ENCODE results near the gene DCPS. TPM values are rescaled to one million over a fixed set of nuclear protein-coding genes. Genes with fewer than 3 reads are reported as not detected.

Gene DCPS
- total RNA-seq, 3 donors from 2014 or later (not counting 1 experiment from before 2014, with no cell fraction given) = 20.1 to 25.8 (median 23.1) TPM

DNA sequence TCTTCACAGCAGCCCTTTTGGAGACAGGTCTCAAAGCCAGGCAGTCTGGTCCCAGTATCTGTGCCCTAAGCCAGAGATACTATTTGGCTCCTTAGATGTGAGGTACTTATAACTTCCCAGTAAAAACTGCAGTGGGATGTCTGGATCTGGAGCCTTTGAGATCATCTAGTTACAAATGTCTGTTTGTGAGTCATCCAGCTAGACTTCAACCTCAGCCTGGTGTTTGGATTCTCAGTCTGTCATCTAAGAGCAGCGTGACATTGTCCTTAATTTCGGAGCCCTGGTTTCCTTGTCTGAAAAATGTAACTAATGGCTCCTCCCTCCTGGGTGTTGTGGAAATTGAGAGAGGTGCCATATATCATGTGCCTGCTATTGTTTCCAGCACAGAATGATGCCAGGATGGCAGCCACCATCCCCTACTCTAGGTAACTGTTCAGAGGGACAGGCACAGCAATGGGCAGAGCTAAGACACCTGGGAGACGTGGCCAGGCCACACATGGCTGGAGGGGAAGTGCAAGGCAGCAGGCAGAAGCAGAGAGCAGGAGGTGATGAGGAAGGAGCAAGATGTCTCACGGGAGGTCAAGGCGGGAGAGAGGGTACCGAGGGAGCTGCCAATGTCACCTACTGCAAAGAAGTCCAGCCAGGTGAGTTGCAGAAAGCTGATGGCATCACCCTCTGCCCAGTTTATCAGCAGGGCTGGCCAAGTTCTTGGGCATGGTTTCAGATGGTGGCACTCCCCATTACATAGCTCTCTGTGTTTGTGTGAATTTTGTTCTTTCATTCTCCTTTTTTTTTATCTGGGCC is 31.0 kb downstream of the DCPS start:
- Histone ChIP-seq H3K9me3 (ENCODE audit: control insufficient read depth, insufficient read depth, low read length) (no peaks in the 10 kb centered on the region), H3K36me3 (ENCODE audit: control insufficient read depth, insufficient read depth, low read length) (peaks cover 14% of the 10 kb centered on the region), H3K4me3 (ENCODE audit: low read length) (no peak overlapping the region), H3K4me1 (ENCODE audit: control insufficient read depth, insufficient read depth, low read length) (peaks cover 72% of the 10 kb centered on the region), H3K27ac (ENCODE audit: low read length) (peak overlapping the region; percentile 72), H3K27me3 (ENCODE audit: control insufficient read depth, insufficient read depth, low read length) (no peaks in the 10 kb centered on the region)
- no peaks in the 10 kb centered on the region for H3K27me3 Mint-ChIP-seq (ENCODE audit: low read depth in 2 of 2)
- no peak for ATAC-seq
- peak overlapping the region; percentile 72 for H3K4me3 Mint-ChIP-seq
- TF ChIP-seq, protein P1, sequence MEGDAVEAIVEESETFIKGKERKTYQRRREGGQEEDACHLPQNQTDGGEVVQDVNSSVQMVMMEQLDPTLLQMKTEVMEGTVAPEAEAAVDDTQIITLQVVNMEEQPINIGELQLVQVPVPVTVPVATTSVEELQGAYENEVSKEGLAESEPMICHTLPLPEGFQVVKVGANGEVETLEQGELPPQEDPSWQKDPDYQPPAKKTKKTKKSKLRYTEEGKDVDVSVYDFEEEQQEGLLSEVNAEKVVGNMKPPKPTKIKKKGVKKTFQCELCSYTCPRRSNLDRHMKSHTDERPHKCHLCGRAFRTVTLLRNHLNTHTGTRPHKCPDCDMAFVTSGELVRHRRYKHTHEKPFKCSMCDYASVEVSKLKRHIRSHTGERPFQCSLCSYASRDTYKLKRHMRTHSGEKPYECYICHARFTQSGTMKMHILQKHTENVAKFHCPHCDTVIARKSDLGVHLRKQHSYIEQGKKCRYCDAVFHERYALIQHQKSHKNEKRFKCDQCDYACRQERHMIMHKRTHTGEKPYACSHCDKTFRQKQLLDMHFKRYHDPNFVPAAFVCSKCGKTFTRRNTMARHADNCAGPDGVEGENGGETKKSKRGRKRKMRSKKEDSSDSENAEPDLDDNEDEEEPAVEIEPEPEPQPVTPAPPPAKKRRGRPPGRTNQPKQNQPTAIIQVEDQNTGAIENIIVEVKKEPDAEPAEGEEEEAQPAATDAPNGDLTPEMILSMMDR (IDR thresholded peaks at IDR 0.05) = no peak
- peaks cover 62 to 77% of the 10 kb centered on the region in 2 donors for H3K4me1 Mint-ChIP-seq
- H3K9me3 Mint-ChIP-seq = no peaks in the 10 kb centered on the region
- H3K36me3 Mint-ChIP-seq = no peaks in the 10 kb centered on the region
- WGBS (ENCODE audit: insufficient coverage) = 83% methylated on average over 6 of the region's 6 CpGs
- H3K27ac Mint-ChIP-seq = peak overlapping the region; percentile 88 to 97
- DNase-seq = no peak
- intact Hi-C loops (cut with micrococcal nuclease) = loop anchor here (5.0 kb wide), 1 partner anchor 823 kb away; no protein-coding TSS in a partner anchor

- H3K4me3 ChIP-seq (ENCODE audit: low read length) = no peak overlapping the region
- peaks cover 14% of the 10 kb centered on the region for H3K36me3 ChIP-seq (ENCODE audit: control insufficient read depth, insufficient read depth, low read length)
- intact Hi-C loops (cut with micrococcal nuclease) = no loop called here
- H3K4me1 ChIP-seq (ENCODE audit: control insufficient read depth, insufficient read depth, low read length) = peaks cover 67% of the 10 kb centered on the region
- DNase-seq (no peak), ATAC-seq (no peak)
- TF ChIP-seq, protein P1 (IDR thresholded peaks at IDR 0.05) = no peak
- no peaks in the 10 kb centered on the region for H3K9me3 Mint-ChIP-seq
- H3K4me3 Mint-ChIP-seq = no peak overlapping the region
- no peaks in the 10 kb centered on the region for H3K9me3 ChIP-seq (ENCODE audit: control insufficient read depth, insufficient read depth, low read length)
- peak overlapping the region; percentile 72 for H3K27ac ChIP-seq (ENCODE audit: low read length)
- no peaks in the 10 kb centered on the region for H3K36me3 Mint-ChIP-seq
- WGBS (ENCODE audit: insufficient coverage) = 96% methylated on average over 4 of the region's 5 CpGs
- no peaks in the 10 kb centered on the region for H3K27me3 ChIP-seq (ENCODE audit: control insufficient read depth, insufficient read depth, low read length)
- peaks cover 56 to 72% of the 10 kb centered on the region in 2 donors for H3K4me1 Mint-ChIP-seq
- no peaks in the 10 kb centered on the region for H3K27me3 Mint-ChIP-seq (ENCODE audit: low read depth in 2 of 2)
- peak overlapping the region; percentile 88 to 97 for H3K27ac Mint-ChIP-seq
Observed at GRCh38 chr11:126335463-126335760, 31.6 kb downstream of the DCPS start.

GRCh38 chr11:126336138-126336541 is 32.3 kb downstream of the DCPS start:
- DNase-seq = peak; percentile 23 to 48
- TF ChIP-seq, protein P1 (IDR thresholded peaks at IDR 0.05) = no peak

More at GRCh38 chr11:126336138-126336541, 32.3 kb downstream of the DCPS start:
- Mint-ChIP-seq H3K4me3 (peak overlapping the region; percentile 72), H3K4me1 (peaks cover 60 to 70% of the 10 kb centered on the region in 2 donors), H3K27ac (peak overlapping the region; percentile 88 to 97), H3K9me3 (no peaks in the 10 kb centered on the region), H3K27me3 (ENCODE audit: low read depth in 2 of 2) (no peaks in the 10 kb centered on the region), H3K36me3 (no peaks in the 10 kb centered on the region)
- intact Hi-C loops (cut with micrococcal nuclease) = no loop called here
- peak; percentile 56 to 66 (median 61) for ATAC-seq
- Histone ChIP-seq H3K9me3 (ENCODE audit: control insufficient read depth, insufficient read depth, low read length) (no peaks in the 10 kb centered on the region), H3K27ac (ENCODE audit: low read length) (peak overlapping the region; percentile 72), H3K27me3 (ENCODE audit: control insufficient read depth, insufficient read depth, low read length) (no peaks in the 10 kb centered on the region), H3K36me3 (ENCODE audit: control insufficient read depth, insufficient read depth, low read length) (peaks cover 14% of the 10 kb centered on the region), H3K4me1 (ENCODE audit: control insufficient read depth, insufficient read depth, low read length) (peaks cover 61% of the 10 kb centered on the region), H3K4me3 (ENCODE audit: low read length) (no peak overlapping the region)
- 21% methylated on average over 8 of the region's 8 CpGs for WGBS (ENCODE audit: insufficient coverage)
